Measurements from ENCODE around the gene PUM1.

The PUM1 gene

GRCh38 chr1:31022259-31022658, 43.3 kb downstream of the PUM1 start:
- H3K27ac ChIP-seq = peak overlapping the region; percentile 41; the same call in 1 of the 2 replicates
- no peak for TF ChIP-seq ZFX (IDR thresholded peaks at IDR 0.05; ENCODE audit: borderline replicate concordance)
- no peak for TF ChIP-seq CTCF (IDR thresholded peaks at IDR 0.05)

GRCh38 chr1:31020007-31020790, 45.3 kb downstream of the PUM1 start:
- TF ChIP-seq ZFX (IDR thresholded peaks at IDR 0.05; ENCODE audit: borderline replicate concordance) (no peak), CTCF (IDR thresholded peaks at IDR 0.05) (no peak)
- peak overlapping the region; percentile 41 for H3K27ac ChIP-seq

- peak overlapping the region; percentile 41; the same call in 1 of the 2 replicates for H3K27ac ChIP-seq
These were observed 46.1 kb downstream of the PUM1 start for GRCh38 chr1:31019401-31019800.

GRCh38 chr1:31016868-31017267, 48.6 kb downstream of the PUM1 start:
- TF ChIP-seq CTCF (IDR thresholded peaks at IDR 0.05) (no peak), ZFX (IDR thresholded peaks at IDR 0.05; ENCODE audit: borderline replicate concordance) (no peak)
- H3K27ac ChIP-seq = no peak overlapping the region

More at GRCh38 chr1:31019401-31019800, 46.1 kb downstream of the PUM1 start:
- no peak for TF ChIP-seq CTCF (IDR thresholded peaks at IDR 0.05)
- TF ChIP-seq ZFX (IDR thresholded peaks at IDR 0.05; ENCODE audit: borderline replicate concordance) = no peak

GRCh38 chr1:31013187-31013864, 52.2 kb downstream of the PUM1 start:
- TF ChIP-seq ZFX (IDR thresholded peaks at IDR 0.05; ENCODE audit: borderline replicate concordance) (no peak), CTCF (IDR thresholded peaks at IDR 0.05) (no peak)
- 0 out of 2 replicates have a peak overlapping the region, but pooled peaks have one; percentile 13 for H3K27ac ChIP-seq

GRCh38 chr1:31012210-31012924, 53.1 kb downstream of the PUM1 start:
- TF ChIP-seq ZFX (IDR thresholded peaks at IDR 0.05; ENCODE audit: borderline replicate concordance) (no peak), CTCF (IDR thresholded peaks at IDR 0.05) (no peak)
- H3K27ac ChIP-seq = no peak overlapping the region

Measured in 22Rv1 (cell line).